HG02973 (cell line): ENCODE measurements around the gene ABTB2.
A peak's percentile ranks its signal among the peaks of the same experiment; 100 is the strongest.

Experiments
- ATAC-seq: cut with Tn5 transposase; IDR thresholded peaks from one replicate; pipeline ENCODE4 v1.9.1; 2021; ENCODE audit warnings: moderate library complexity; ENCODE audit not compliant: unreplicated experiment

Gene ABTB2

DNA sequence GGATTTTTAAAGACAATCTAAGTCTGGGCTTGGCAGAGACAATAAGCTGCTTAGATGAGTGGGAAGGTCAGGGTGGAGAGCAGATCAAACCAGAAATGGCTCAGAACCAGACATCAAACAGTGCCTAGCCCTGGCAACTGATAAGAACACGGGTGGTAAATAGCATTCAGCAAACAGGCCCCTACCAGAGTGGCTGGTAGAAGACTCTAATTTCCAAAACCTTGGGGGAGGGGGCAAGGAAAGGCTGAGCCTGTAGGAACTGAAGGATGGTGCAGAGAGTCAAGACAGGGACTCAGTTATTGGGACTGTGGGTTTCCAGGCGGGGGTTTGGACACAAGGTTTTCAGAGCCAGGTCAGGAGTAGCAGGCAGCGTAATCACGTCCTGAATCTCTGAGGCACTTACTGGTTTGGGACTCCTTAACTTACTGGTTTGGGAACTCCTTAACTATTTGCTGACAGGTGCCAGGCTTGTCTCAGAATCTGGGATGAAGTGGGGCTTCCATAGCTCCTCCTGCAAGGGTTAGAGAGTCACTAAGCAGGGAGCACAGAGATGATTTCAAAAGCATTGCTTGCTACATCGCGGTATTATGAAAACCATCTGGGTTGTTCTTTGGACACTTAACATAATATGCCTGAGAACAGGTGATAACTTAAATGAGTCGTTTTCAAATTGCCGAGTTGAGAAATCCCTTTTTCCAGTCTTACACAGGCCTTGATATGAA is 5.7 kb upstream of the ABTB2 start:
- no peak for ATAC-seq

DNA sequence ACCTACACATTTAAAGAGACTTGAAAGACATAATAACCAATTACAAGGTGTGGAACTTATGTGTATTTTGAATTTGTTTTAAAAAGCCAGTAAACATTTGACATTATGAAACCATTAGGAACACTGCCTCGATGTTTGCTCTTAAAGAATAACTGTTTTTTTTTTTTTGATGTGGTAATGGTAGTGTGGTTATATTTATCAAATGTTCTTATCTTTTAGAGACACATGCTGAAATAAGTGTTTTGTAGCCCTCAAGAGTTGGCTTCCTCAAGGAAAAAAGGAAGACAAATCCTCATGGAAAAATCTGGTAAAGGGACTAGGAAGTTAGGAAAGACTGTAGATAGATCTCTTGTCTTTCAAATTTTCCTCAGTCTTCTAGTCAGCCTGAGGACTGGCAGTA is 2.2 kb upstream of the ABTB2 start:
- ATAC-seq, result no peak

DNA sequence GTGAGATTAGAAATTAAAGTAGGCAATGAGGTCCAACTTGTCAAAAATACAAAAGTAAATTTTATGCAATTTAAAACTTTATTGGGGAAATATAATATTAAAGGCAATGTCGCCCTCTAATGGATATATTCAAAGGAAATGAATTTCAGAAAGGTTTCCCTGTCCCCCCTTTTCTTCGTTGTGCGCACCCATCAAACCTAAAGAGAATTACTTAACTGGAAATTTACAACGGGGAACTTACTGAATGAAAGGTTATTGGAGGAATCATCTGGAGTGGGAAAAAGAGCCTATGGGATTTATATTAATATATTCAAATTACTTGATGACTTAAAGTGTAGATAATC is 1.7 kb upstream of the ABTB2 start:
- ATAC-seq, result no peak

DNA sequence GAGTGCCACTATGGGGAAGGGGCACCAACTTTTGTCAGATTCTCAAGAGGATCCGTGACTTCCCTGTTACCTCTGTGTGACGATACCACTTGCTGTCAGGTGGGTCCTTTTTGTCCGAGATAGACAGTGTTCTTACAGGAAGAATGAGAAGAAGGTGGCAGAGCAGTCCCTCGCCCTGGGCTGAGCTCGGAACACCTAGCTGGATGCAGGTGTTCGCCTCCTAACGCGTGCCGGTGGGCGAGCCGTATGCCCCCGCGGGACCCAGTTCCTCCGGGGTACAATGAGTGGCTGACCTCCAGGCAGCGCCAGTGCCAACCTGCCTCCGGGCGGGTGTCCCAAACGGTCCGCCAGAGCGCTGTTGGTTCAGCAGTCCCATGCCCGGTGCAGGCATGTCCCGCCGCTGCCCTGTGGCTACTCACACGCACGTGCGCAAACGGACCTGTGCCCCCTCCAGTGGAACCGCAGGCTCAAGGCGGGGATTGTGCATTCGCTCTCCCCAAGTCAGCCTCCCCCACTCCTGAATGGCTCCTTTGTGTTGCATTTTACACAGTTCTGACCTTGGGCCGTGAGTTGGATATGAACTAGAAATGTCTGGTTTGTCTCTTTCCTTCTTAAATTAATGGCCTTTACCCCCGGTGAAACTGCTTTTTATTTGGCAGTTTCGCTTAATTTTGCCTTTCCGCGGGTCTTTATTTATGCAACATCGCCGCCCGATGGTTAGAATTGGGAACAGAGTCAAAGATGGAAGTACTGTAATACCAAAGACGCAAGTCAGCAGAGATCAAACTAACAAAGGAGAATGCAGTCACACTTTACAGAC is 1.1 kb upstream of the ABTB2 start:
- ATAC-seq, result no peak

DNA sequence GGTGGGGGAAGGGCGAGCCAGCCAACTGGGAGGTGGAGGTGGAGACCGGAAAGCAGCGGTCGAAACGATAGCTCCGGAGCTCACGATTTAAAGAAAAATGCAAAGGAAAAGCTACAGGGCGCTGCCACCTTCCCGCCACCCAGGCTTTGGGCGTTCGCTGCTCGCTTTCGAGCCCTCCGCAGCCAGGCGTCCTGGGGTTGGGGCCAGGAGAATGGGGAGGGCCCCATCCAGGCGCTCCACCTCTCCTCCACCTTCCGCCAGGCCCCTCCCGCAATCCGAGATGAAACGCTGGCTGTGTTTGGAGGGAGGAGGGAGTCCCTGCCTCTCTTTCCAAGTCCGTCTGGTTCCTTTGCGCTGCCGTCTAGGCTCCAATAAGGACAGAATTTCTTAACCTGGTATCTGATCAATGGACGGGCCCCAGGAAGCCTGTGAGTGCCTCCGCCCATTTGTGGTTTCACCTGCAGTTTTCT is 483 bp upstream of the ABTB2 start:
- ATAC-seq, result no peak

DNA sequence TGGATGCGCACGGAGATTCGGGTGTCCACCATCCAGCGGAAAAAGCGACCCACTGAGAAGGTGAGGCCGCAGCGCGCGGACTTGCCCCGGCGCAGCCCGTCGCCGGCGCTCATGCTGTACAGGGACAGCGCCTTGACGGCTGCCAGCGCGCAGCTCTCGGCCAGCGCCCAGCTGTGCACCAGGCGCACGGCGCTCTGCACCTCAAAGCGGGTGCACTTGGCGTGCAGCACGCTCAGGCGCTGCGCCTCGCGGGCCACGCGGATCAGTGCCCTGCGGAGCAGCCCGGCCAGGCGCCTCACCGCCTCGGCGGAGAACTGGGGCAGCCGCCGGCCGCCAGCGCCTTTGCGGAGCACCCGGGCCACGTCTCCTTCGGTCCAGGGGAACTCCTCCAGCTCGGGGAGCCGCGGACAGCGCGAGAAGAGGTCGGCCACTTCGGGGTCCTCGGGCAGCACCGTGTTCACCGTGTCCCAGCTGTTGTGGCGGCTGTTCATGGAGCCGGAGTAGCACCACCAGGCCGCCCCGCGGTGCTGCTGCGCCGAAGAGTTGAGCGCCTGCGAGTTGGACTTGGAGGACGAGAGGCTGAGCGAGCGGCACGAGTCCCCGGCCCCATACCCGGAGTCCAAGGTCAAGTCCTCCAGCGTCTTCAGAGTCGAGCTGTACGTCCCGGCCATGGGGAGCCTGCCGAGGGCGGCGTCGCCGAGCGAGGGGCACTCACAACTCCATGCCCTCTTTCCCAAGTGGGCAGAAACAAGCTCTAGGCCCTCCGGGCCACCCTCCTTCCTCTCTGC is 703 bp downstream of the ABTB2 start:
- peak; percentile 19 for ATAC-seq

DNA sequence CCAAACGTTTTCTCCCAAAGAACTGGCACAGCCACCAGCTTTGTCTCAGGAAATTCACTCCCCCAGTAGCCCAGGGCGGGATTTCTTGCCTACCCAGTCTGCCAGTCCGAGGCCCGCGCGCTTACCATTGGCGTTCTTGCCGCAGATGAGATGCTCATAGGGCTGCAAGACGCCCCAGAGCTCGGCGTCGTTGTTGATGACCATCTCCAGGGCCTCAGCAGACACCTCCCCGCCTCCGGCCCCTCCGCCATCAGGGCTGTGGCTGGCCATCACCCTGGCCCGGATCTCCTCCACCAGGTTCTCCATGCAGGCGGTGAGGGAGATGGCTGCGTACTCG is 1.3 kb downstream of the ABTB2 start:
- no peak for ATAC-seq

DNA sequence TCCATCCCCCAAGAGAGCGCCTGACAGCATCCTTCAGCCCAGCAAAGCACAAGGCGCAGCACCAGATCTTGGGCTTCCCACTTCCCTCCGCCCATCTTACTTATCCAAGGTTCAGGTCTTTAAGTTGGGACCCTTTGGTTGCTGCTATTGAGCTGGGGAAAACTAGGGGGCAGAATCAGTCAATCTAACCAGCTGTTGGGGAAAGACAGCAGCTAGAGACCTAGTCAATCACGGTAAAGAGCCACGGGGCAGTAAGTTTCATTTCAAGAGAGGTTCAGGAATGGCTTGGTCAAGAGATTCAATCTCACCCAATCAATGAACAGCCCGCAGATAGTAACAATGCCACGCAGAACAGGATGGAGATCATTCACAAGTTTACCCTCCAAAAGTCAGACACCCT is 1.7 kb downstream of the ABTB2 start:
- no peak for ATAC-seq

DNA sequence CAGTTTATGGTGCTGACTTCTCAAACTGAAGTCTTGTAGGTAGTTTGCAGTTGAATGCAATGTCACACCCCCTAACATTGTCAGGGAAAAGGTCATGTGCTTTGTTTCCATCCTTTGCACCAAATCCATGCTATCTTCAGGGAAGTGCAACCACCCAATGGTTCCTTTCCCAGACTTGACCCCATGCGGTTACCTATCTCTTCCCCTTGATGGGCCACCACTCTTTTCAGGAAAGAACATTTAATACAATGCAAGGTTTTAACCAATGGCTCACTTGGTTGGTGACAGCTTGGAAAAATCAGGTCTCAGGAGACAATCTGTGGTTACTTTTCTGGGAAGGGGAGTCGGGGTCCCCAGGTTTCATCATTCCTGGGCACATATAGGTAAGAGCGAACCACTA is 2.1 kb downstream of the ABTB2 start:
- ATAC-seq, result no peak

DNA sequence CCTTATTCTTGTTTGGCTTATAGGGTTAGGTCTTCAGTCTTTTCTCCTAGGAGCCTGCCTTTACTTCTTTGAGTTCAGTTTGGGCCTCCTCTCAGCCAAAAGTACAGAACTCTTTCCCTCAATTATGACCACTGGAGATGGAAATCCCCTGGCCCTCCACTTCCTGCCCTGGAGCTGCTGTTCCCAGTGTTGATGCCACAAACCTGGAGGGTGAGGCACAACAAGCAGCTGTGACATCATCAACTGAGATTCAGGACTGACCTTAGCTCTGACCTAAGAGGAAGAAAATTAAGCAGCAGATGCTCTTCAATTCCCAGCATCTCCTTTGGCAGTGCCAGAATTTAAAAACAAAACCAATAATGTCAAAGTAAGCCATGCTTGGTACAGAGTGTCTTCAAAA is 3.0 kb downstream of the ABTB2 start:
- no peak for ATAC-seq

DNA sequence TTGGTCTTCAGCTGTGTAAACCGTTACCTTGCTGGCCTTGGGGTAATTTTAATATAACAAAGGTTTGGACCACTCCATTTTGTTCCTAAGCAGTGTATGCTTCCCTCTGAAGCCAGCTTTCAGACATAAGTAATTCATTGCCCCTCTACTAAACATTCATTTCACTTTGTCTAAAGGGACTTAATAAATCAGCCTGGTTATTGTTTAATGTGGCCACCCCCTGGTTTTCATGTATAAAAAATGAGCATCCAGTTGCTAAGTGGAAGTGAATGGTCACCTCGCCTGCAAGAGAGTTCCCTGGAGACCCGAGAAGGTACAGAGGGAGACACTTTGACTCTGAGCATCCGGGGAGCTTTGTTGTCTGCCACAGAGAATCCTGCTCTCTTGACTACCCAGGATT is 3.9 kb downstream of the ABTB2 start:
- ATAC-seq, result no peak

DNA sequence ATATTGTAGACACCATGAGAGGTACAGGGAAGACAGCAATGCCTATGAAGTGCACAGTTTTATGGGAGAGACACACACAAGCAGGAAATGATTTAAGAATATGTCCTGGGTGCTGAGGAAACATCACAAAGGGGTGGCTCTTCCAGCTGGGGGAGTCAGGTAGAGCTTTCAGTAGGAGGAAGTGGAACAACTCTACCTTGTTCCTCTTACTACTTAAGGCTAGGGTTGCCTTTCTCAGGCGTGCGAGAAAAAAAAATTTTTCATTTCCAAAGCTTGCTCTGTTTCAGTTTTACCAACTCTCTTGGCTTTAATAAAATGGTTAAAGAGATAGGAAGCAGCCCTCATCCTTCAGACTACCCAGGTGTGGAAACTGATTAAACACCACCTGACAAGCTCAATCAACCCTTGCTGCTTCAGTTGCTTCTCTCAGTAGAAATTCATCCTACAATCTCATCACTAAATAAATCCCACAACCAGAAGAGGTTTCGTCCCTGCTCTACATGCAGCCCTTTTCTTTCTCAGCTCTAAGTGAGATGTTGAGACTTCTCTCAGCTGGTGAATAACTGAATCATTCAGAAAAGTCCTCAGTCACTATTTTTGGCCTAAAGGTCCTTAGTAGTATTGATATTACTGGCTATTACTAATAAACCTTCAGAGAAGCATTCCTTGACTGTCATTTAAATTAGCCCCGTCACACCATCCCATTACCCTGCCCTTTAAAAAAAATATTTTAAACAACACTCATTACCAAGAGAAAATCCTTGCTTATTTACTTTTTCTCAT is 5.9 kb downstream of the ABTB2 start:
- ATAC-seq, result peak; percentile 55

DNA sequence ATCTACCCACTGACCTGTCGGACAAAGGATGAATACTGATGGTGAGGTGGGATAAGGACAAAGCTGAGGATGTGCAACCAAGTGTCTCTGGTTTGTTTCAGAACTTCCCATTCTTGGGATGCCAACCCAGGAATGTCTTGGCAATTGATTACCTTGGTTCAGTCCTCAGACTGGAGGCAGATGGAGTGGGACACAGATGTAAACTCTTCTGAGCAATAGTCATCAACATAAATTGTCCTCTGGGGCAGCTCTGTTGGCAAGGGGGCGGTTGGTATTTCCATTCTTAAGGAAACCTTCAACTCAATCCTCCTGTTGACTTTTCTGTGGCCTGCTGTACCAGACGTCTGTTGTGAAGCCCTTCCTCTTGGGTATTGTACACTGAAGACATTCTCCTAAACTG is 6.8 kb downstream of the ABTB2 start:
- ATAC-seq, result no peak

DNA sequence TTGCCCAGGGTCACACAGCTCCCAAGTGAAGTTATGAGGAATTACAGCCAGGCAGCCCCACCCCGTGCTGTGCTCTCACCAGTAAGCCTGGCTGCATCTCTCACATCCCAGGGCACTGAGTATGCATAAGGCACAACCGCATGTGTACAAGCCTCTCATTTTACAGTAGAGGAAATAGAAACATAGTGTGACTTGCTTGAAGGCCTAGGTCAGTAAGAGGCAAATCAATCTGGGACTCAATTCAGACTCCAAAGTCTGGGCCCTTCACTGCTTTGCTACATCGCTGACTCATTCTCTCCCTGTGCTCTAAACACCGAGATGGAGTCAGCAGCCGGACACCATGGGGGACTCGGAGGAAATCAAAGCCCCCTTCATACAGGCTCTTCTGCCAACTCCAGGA is 7.9 kb downstream of the ABTB2 start:
- no peak for ATAC-seq

DNA sequence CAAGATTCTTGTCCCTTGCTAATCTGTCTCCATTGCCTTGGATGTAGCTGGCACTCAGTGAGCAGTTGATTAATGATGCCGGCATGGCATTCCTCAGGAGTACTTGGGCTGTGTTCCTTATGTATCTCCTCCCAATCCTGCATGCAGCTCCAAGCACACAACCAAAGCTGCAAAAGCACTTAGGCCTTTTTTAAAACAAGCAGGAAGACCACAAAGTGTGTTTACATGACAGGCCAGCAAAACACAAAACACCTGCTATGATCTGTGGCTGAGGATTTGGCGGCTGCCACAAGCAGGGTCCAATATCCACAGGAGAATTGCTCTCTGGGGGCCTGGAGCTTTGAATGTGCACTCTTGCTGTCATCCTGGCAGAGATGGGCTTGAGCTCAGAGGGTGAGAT is 8.9 kb downstream of the ABTB2 start:
- ATAC-seq, result no peak

DNA sequence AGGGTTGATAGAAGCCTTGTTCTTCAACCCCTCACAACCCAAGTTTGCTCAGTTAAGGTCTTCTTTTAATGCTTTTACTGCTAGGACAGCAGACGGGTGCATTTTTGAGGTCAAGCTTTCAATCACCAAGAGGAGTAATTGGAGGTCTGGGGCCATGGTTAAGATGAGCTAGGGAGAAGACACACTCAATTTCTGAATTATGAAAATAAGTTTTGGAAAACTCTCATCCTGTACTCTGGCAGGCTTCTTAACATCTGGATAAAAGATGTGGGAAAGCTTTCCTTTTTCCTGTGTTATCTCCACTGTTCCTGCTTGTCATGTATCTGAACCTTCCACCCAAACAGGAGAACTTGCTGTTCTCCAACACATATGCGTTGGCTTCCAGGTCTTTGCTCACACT is 9.7 kb downstream of the ABTB2 start:
- no peak for ATAC-seq

DNA sequence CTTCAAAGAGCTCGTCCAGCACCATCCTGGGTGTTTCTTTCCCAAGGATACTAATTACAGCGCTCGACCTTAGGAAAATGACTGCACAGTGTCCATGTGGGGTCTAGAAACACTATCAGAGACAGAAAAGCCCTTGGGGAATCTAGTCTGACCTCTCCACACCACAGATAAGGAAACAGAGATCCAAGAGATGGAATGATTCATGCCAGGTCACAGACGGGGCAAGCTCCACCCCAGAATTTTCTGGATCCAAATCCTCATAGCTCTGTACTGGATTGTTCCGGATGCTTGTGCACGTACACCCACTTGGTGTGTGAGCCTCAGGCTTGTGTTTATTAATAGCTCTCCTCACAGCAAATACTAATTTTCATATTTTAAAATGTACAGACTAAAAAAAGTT is 11.3 kb downstream of the ABTB2 start:
- ATAC-seq, result no peak

DNA sequence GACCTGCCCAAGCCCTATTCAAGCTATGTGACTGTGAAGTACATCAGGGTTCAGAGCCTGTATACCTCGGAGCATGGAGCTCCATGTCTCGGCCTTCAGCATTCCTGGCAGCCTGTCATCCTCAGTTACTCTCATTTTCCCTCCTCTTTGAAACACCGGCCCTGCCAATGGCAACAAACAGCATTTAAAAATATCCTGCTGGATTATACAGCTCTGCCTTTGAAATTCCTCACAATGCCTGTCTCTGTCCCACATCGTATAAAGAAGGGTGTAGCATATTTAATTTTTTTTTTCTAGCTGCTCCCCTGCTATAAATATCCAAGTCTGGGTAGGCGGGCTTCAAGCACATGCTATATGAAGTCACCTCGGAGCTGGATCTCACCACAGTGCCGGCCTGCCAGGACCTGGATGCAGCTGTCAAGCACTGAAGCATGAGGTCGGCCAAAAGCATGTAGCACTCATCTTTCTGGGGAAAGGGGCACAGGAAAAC is 11.8 kb downstream of the ABTB2 start:
- ATAC-seq, result no peak

DNA sequence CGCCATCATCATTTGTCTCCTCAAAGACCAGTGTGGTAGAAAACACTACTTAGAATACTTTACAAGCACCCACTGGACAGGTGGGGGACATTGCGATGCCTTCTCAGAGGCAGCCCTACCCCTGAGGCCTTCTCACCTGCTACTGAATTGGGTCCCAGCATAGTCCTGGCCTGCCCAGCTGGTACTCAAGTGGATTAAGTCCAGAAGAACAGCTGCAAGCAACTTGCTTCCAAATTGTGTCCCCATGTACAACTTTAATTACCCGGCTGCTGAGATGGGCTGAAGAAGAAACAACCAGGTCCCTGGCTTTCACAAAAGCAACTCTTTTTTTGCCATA is 12.3 kb downstream of the ABTB2 start:
- ATAC-seq, result no peak

DNA sequence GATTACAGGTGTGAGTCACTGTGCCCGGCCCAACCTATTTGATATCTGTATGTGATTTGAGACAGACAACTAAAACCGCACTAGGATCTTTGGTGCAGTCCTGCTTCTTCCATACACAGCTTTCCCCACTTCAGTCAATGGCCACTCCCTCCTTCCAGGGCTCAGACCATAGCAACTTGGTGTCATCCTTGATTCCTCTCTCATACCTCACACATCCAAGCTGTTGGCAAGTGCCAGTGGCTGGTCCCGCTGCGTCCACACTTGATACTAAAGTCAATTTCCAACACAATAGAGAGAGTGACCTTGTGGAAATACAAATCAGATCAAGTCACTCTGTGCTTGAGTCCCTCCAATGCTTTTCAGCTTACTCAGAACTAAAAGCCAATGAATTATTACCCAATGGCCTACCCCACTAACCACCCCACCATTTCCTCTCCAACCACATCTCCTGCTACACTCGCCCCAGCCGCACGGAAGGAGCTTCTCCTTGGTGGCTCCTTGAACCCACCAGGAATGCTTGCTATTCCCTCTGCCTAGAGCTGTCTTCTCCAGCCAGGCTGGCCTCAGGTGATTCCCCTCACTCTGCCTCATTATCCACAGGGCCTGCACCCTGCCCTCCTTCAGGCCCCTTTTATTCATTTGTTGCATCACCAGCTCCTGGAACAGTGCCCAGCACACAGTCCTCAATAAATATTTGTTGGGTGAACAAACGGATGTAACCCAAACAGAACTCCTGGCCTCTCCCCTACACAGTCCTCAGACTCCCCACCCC is 12.9 kb downstream of the ABTB2 start:
- ATAC-seq, result no peak
